ENCODE results near the gene CCN5.

DNA sequence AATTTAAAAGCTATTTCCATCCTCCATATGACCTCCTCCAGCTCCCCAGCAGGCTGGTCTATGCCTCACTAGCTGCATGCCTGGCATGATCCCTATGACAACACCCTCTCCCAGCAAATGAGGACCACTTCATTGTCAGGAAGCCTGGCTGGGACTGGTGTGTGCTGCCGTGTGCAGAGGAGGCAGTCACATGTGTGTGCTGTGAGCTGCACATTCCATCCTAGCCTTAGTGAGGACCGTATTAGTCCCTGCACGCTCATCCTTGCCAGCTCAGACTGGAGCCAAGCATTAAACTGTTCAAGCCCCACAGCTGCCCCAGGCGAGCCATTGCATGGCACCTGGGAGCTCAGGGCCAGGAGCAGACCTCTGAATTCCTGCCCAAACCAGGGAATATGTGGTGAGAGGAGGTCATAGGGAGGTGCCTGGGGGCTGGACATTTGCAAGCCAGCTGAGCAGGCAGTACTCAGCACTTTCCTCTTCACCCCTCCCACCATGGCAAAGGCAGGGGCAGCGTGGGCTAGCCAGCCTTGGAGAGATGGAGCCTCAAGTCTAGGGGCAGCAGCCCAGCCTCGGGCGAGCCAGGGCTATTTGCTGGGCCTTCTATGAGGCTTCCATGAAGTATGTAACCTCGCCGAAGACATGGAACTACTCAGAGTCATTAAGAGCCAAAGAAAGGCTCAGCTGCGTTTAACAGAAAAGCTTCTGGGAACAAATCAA lies 8.7 kb upstream of the CCN5 start:
- TF ChIP-seq EZH2 (IDR thresholded peaks at IDR 0.05; ENCODE audit: borderline replicate concordance, low read length): no peak
- TF ChIP-seq, protein P1, sequence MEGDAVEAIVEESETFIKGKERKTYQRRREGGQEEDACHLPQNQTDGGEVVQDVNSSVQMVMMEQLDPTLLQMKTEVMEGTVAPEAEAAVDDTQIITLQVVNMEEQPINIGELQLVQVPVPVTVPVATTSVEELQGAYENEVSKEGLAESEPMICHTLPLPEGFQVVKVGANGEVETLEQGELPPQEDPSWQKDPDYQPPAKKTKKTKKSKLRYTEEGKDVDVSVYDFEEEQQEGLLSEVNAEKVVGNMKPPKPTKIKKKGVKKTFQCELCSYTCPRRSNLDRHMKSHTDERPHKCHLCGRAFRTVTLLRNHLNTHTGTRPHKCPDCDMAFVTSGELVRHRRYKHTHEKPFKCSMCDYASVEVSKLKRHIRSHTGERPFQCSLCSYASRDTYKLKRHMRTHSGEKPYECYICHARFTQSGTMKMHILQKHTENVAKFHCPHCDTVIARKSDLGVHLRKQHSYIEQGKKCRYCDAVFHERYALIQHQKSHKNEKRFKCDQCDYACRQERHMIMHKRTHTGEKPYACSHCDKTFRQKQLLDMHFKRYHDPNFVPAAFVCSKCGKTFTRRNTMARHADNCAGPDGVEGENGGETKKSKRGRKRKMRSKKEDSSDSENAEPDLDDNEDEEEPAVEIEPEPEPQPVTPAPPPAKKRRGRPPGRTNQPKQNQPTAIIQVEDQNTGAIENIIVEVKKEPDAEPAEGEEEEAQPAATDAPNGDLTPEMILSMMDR (conservative IDR thresholded peaks at IDR 0.05 in 1 of 2, IDR thresholded peaks at IDR 0.05 in 1 of 2; ENCODE audit: extremely low read depth in 1 of 2, insufficient read depth in 1 of 2, low read depth in 1 of 2, low read length in 2 of 2): no peak
